OCI-LY7 (cell line): ENCODE measurements around the gene ZFAND2A.

Experiments
- CTCF ChIP-seq: fragments of 200-600 bp; sonication (generic); conservative IDR thresholded peaks from 2 replicates; pipeline ENCODE4 v1.5.1; 2014; ENCODE audit warnings: mild to moderate bottlenecking, antibody characterized with exemption, low read length, moderate library complexity, mixed read lengths
- EZH2phosphoT487 ChIP-seq: fragments of 200-600 bp; sonication (generic); IDR thresholded peaks from 2 replicates; pipeline ENCODE4 v1.6.1; 2018; ENCODE audit warnings: low read depth, borderline replicate concordance, mild to moderate bottlenecking, mixed run types, antibody characterized with exemption, low read length, moderate library complexity, mixed read lengths

- TF ChIP-seq CTCF, result no peak
- no peak for TF ChIP-seq EZH2phosphoT487
Observed at GRCh38 chr7:1196950-1197349, 37.0 kb upstream of the ZFAND2A start.
